Fibroblast of the aortic adventitia (primary cell): ENCODE measurements around the gene NOTCH1. TPM values are rescaled to one million over a fixed set of nuclear protein-coding genes. Genes with fewer than 3 reads are reported as not detected.
"Not testable (repeated sequence)": the region's sequence is repeated elsewhere in the genome, so short reads cannot be mapped to it uniquely, and the experiment has no call there.

Experiments
- DNase-seq: peaks from one replicate; pipeline ENCODE4 v3.0.0-alpha.2; 2010; ENCODE audit warnings: low read depth
- H3K4me3 ChIP-seq: 2 replicates; pipeline ENCODE4 v1.5.1; 2011; ENCODE audit warnings: low read depth, mild to moderate bottlenecking, control low read depth, low read length, moderate library complexity
- total RNA-seq: library from RNA; depleted of rRNA; stranded (reverse); fragments of >200 nt; gene quantifications from 2 replicates; pipeline ENCODE4 v1.2.3, GENCODE V29; 2012; ENCODE audit warnings: low replicate concordance
- TF ChIP-seq, protein P1 (sequence below): IDR thresholded peaks from 2 replicates; pipeline ENCODE4 v1.5.1; 2011; ENCODE audit warnings: mild to moderate bottlenecking, low read length, control low read depth, inconsistent platforms; ENCODE audit not compliant: insufficient read depth

NOTCH1 gene
- total RNA-seq, 1 donor: 8.8 TPM

GRCh38 chr9:136584401-136584932 is 38.6 kb upstream of the NOTCH1 start:
- no peak for DNase-seq
- TF ChIP-seq, protein P1, sequence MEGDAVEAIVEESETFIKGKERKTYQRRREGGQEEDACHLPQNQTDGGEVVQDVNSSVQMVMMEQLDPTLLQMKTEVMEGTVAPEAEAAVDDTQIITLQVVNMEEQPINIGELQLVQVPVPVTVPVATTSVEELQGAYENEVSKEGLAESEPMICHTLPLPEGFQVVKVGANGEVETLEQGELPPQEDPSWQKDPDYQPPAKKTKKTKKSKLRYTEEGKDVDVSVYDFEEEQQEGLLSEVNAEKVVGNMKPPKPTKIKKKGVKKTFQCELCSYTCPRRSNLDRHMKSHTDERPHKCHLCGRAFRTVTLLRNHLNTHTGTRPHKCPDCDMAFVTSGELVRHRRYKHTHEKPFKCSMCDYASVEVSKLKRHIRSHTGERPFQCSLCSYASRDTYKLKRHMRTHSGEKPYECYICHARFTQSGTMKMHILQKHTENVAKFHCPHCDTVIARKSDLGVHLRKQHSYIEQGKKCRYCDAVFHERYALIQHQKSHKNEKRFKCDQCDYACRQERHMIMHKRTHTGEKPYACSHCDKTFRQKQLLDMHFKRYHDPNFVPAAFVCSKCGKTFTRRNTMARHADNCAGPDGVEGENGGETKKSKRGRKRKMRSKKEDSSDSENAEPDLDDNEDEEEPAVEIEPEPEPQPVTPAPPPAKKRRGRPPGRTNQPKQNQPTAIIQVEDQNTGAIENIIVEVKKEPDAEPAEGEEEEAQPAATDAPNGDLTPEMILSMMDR: no peak
- no peak overlapping the region for H3K4me3 ChIP-seq

DNA sequence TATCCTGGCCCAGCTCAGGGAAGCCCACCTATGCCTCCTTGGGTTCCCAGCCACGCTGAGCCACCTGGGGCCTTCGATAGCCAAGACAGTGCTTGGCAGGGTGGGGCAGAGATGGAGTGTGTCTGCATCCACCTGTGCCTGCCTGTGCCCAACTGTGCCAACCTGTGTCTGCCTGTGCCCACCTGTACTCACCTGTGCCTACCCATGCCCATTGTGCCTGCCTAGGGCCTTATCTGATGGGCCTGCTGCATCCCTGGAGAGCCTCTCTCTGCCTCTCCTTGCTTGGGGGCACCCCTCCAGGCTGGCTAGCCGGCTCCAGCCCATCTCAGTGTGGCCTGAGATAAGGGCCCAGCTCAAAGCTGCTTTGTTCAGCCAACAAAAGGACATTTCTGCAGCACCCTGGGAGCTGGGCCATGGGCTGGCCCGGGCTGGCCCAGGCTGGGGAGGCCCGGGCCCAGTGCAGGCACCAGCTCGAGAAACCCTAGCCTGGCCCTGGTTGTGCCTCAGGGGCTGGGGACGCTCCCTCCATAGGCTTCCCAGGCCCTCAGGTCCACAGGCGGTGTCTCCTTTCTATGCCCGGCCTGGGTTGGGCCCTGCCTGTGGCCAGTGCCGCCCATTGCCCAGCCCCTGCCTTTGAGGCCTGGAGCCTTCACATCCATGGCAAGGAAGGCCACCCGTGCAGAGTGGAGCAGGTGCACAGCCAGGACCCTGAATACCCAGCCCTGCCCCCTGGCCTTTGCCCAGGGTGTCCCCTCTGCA is 37.3 kb upstream of the NOTCH1 start:
- H3K4me3 ChIP-seq: no peak overlapping the region
- TF ChIP-seq, protein P1: no peak
- no peak for DNase-seq

- TF ChIP-seq, protein P1: no peak
- H3K4me3 ChIP-seq: no peak overlapping the region
- no peak for DNase-seq
These were observed 36.0 kb upstream of the NOTCH1 start for GRCh38 chr9:136581614-136582447.

GRCh38 chr9:136579650-136580219 is 33.9 kb upstream of the NOTCH1 start:
- not testable (repeated sequence) for H3K4me3 ChIP-seq, DNase-seq

DNA sequence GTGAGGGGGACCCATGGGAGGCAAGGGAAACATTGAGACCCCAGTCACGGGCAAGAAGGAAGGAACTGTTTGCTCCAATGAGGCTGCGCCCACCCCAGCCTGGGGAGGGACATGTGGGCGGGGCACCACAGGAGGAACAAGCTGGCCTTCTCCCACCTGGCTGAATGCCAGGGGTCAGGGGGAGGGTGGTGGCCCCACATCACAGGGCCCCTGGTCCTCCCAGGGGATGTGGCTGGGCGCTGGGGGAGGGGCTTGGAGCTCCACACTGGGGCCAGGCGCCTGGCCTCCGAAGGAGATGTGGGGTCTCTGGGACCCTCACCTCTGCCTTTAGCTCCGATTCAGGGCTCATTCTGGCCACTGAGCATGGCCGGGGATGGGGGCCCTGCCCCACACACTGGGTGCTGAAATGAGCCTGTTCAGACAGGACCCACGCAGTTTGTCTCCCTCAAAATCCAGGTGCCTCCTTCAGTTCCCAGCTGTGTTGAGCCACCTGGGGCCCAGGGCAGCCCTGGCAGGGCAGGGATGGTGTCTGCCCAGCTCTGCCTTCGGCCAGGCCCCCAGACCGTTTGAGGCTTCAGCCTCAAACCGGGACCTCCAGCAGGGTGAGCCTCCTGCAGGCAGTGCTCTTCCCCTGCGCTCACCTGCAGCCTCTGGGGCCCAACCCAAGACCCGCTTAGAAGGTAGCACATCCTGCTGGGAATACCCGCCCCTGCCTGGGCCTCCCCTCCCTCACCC is 33.2 kb upstream of the NOTCH1 start:
- no peak overlapping the region for H3K4me3 ChIP-seq
- no peak for DNase-seq
- TF ChIP-seq, protein P1: no peak

DNA sequence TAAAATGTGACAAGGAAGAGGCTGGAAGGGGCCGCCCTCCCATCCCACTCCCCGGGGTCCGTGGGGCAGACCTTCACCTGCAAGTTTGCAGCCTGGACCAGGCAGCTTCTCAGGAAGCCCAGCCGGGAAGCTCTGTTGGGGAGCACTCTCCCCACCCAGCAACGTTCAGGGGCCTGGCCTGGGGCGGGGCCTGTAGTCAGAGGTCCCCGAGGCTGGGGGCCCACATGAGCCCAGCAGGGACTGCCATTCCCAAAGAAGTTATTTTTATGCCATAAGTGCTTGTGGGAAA is 32.7 kb upstream of the NOTCH1 start:
- TF ChIP-seq, protein P1: no peak
- DNase-seq: no peak
- no peak overlapping the region for H3K4me3 ChIP-seq
